Stromal cell of bone marrow (primary cell): ENCODE results near the gene PYDC1.
A peak's percentile ranks its signal among the peaks of the same experiment; 100 is the strongest.
"Not testable (repeated sequence)": the region's sequence is repeated elsewhere in the genome, so short reads cannot be mapped to it uniquely, and the experiment has no call there.

Experiments
- DNase-seq: peaks from one replicate; pipeline ENCODE4 v3.0.0-alpha.2; 2012; ENCODE audit warnings: low read depth

PYDC1 gene

GRCh38 chr16:31195861-31196260 lies 21.1 kb downstream of the PYDC1 start:
- not testable (repeated sequence) for DNase-seq

DNA sequence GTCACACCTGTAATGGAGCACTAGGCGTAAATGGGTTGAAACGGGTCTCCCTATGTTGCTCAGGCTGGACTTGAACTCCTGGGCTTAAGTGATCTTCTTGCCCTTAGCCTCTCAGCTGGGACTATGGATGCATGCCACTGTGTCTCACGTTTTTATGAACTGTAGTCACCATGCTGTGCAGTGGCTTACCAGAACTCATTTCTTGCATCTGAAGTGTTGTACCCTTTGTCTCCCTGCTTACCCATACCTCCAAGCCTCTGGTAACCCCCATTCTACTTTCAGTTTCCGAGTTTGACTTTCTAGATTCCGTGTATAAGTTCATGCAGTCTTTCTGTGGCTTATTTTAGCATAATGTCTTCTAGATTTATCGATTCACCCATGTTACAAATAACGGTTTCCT lies 22.0 kb downstream of the PYDC1 start:
- no peak for DNase-seq

- no peak for DNase-seq
These were observed 23.1 kb downstream of the PYDC1 start for GRCh38 chr16:31193874-31194273.

GRCh38 chr16:31192856-31193642 lies 23.9 kb downstream of the PYDC1 start:
- DNase-seq, result no peak

- DNase-seq, result no peak
These were observed 25.1 kb downstream of the PYDC1 start for GRCh38 chr16:31191697-31192428.

DNA sequence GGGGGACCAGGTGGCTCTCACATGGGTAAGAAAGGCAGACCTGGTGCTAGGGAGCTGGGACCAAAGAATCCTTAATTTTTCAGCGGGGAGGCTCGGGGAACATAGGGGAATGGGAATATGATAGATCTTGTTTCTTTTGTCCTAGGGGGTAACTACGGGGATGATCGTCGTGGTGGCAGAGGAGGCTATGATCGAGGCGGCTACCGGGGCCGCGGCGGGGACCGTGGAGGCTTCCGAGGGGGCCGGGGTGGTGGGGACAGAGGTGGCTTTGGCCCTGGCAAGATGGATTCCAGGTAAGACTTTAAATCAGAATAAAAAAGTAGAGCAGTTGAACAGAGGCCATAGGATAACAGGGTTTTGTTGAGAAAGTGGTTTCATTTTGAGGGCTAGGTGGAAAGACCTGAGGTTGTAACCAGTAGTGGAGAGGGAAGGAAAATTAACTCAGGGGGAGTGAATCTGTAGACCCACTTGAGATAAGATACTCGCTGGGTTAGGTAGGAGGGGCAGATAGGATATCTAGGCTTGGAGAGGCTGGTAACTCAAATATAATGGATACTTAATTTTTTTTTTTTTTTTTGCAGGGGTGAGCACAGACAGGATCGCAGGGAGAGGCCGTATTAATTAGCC lies 26.0 kb downstream of the PYDC1 start:
- DNase-seq, result no peak

DNA sequence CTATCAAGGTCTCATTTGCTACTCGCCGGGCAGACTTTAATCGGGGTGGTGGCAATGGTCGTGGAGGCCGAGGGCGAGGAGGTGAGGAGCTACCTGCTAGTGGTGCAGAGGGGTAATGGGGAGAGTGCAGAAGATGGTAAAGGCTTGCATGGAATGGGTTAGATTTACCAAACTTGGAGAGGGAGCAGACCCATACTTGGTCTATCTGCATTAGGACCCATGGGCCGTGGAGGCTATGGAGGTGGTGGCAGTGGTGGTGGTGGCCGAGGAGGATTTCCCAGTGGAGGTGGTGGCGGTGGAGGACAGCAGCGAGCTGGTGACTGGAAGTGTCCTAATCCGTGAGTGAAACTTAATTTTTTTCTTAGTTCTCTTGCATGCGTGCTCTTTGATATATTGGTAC lies 26.9 kb downstream of the PYDC1 start:
- no peak for DNase-seq

DNA sequence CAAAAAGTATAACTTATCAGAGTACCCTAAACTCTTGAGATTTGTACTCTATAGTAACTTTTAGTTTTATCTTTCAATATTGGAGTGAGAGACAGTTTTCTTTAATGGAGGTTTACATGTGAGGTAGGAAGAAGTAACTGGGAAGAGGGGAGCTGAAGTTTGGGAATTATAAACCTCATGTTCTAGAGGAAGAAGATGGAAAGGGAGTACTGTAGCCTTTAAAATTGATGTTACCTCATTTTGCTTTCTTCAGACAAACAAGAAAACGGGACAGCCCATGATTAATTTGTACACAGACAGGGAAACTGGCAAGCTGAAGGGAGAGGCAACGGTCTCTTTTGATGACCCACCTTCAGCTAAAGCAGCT lies 27.5 kb downstream of the PYDC1 start:
- DNase-seq, result no peak

DNA sequence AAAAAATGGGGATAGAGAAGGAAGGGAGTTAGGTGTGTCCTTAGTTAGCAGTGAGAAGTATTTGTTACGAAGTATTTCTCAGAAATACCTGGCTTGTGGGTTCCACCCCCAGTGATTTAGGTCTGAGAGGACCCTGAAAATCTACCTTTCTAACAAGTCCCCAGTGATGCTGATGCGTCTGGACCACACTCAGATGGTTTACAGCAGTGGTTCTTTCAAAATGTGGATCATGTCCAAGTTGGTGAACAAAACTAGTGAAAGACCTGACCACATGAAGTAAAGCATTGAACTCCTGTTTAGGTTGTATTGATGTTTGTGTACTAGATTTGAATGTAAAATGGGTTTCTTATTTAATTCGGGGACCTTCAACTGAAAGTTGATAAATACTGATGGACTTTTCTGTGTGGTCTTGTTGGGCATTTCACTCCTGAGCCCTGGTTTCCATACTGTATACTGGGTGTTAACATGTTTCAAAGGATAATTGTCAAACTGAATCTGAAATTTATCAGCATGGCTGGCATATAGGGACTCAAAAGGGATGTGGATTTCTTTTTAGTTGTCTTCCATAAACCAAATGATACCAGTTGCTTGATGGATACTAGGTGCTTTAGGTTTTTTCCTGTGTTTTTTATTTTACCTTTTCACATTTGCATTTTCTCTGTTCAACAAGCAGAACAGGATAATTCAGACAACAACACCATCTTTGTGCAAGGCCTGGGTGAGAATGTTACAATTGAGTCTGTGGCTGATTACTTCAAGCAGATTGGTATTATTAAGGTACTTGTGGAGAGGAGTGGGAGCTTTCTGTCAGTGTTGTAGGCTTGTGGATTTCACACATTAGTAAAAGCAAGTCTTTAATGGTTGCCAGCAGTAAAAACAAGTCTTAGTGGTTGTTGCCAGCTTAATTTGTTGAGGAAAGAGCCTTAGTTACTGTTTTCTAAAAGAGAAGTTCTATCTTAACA lies 28.2 kb downstream of the PYDC1 start:
- DNase-seq, result no peak

- DNase-seq, result no peak
These were observed 29.1 kb downstream of the PYDC1 start for GRCh38 chr16:31187808-31188189.

- DNase-seq, result no peak
These were observed 29.8 kb downstream of the PYDC1 start for GRCh38 chr16:31186930-31187807.

DNA sequence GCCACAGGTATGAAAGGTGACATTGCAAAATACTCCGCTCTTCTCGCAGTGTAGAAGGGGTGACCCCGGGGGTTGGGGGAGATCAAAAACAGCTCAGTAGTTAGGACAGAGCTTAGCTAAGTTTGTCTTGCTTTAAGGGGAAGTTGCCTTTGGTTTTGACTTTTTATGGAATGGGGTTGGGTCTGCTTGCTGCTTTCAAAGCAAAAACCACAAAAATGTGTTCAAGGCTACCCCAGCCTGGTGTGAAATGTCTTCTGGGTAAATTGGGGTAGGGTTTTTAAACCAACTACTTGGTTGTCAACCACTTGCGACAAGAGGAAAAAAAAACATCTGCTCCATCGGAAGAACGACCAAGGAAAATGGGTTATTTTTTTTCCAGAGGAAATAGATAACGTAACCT lies 30.8 kb downstream of the PYDC1 start:
- no peak for DNase-seq

DNA sequence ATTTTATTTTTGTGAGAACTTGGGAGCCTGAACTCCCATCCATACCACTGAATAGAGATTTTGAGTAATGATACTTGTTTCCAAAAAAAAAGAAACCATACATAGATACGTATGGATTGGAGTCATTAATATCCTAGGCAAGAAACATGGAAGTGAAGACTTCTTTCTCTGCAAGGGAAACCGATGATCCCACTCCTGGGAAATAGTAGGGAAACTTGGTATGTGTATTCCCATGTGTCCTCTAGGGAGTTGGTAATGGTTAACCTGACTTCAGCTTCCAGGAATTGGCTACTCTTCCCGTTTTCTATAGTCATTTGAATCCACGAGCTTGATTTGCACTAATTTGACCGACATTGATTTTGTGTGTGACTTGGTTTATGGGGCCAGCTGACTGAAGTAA lies 31.6 kb downstream of the PYDC1 start:
- no peak for DNase-seq

- no peak for DNase-seq
These were observed 32.0 kb downstream of the PYDC1 start for GRCh38 chr16:31184888-31185287.

DNA sequence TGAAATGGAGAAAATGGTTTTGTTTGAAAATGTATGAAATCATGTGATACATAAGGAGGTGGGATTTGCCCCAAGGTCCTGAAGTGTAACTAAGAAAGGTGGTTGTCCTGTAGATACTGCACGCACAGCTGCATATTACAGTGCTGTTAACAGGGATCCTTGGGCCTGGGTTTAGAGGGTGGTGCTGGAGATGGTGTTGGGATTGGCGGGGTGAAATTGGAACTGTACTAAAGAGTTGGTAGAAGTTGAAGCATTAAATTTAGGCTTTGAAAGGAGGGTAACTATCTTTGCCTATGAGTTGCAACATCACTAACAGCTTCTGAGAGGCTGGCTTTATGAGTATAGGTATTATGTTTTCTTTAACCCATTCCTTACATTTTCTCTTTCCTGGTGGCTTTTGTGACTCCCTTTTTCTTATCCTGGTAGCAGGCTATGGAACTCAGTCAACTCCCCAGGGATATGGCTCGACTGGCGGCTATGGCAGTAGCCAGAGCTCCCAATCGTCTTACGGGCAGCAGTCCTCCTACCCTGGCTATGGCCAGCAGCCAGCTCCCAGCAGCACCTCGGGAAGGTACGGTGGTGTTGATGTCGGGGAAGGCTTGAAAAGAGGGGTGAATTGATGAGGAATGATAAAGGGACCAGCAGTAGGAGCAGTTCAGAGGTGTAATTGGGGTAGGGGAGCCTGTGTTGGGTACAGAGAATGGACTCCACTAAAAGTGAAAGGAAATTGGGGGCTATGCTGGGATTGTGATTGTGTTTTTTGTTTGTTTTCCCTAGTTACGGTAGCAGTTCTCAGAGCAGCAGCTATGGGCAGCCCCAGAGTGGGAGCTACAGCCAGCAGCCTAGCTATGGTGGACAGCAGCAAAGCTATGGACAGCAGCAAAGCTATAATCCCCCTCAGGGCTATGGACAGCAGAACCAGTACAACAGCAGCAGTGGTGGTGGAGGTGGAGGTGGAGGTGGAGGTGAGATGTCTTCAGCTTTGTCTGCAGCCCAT lies 33.2 kb downstream of the PYDC1 start:
- no peak for DNase-seq

- no peak for DNase-seq
These were observed 34.5 kb downstream of the PYDC1 start for GRCh38 chr16:31182391-31182790.

GRCh38 chr16:31181102-31181830 lies 35.7 kb downstream of the PYDC1 start:
- no peak for DNase-seq

DNA sequence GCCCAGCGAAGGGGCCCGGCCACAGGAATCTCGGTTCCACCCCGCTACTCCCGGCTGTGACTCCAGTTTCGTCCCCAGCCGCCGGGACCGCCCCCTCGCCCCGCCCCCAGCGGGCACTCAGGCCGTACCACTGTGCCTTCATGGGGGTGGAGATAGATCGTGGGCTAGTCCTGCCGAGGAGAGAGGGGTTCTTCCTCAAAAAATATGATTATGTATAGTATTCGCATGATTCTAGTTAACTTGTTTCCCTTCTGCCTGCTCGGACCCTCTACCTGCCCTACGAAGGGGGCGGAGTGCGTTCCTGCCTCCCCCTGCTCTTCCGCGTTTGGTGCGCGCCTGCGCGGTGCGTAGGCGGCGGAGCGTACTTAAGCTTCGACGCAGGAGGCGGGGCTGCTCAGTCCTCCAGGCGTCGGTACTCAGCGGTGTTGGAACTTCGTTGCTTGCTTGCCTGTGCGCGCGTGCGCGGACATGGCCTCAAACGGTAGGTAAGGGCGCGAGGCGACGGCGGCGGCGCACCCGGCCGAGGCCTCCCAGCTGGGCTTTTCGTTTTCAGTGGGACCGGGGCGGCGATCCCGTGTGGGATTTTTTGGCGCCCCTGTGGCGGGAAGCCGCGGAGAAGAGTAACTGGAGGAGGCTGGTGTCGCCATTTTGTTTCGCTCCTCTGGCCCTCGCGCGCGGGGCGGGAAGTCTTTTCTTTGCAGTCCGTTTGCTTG lies 37.0 kb downstream of the PYDC1 start, which contains the start of gene FUS:
Gene FUS, plus strand, starts transcription at position 393 of the 713 bp plus-strand sequence. Its CDS starts 76 bp downstream, at position 469.
- peak; percentile 58 for DNase-seq
